Measurements from ENCODE around the gene MCHR1. TPM values are rescaled to one million over a fixed set of nuclear protein-coding genes. Genes with fewer than 3 reads are reported as not detected.

The MCHR1 gene
- total and polyA plus RNA-seq, 2 of the 13 experiments (the other 11 are each of a cell fraction or from before 2014, with no cell fraction given): 0.40 to 0.83 TPM

GRCh38 chr22:40651563-40652501, 27.5 kb upstream of the MCHR1 start (continued):
- TF ChIP-seq ZBTB4 (CRISPR knock-in tag; IDR thresholded peaks at IDR 0.05; ENCODE audit: borderline replicate concordance): no peak
- peak; percentile 8 for TF ChIP-seq ZEB1 (IDR thresholded peaks at IDR 0.05; ENCODE audit: insufficient replicate concordance, low read depth)
- peak; percentile 52; the same call in 1 of the 2 replicates for TF ChIP-seq SNAPC2 (CRISPR knock-in tag; IDR thresholded peaks at IDR 0.05)
- TF ChIP-seq ZNF674 (CRISPR knock-in tag; IDR thresholded peaks at IDR 0.05; ENCODE audit: low read depth): no peak
- TF ChIP-seq AHR (CRISPR knock-in tag; IDR thresholded peaks at IDR 0.05): peak; percentile 44; the same call in 1 of the 2 replicates
- TF ChIP-seq SRSF1 (optimal IDR thresholded peaks at IDR 0.05; ENCODE audit: low read depth, low read length): peak; percentile 41
- TF ChIP-seq CENPX (CRISPR knock-in tag; IDR thresholded peaks at IDR 0.05): no peak
- peak; percentile 47 for TF ChIP-seq ZNF724P (CRISPR knock-in tag; IDR thresholded peaks at IDR 0.05; ENCODE audit: borderline replicate concordance)
- no peak for TF ChIP-seq ZBTB49 (CRISPR knock-in tag; IDR thresholded peaks at IDR 0.05; ENCODE audit: borderline replicate concordance)
- TF ChIP-seq ADNP (CRISPR knock-in tag; IDR thresholded peaks at IDR 0.05): no peak
- TF ChIP-seq, protein P1, sequence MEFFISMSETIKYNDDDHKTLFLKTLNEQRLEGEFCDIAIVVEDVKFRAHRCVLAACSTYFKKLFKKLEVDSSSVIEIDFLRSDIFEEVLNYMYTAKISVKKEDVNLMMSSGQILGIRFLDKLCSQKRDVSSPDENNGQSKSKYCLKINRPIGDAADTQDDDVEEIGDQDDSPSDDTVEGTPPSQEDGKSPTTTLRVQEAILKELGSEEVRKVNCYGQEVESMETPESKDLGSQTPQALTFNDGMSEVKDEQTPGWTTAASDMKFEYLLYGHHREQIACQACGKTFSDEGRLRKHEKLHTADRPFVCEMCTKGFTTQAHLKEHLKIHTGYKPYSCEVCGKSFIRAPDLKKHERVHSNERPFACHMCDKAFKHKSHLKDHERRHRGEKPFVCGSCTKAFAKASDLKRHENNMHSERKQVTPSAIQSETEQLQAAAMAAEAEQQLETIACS (CRISPR knock-in tag; IDR thresholded peaks at IDR 0.05): no peak
- no peak for TF ChIP-seq TBP (CRISPR knock-in tag; IDR thresholded peaks at IDR 0.05)
- peak; percentile 73; the same call in 1 of the 2 replicates for TF ChIP-seq ZNF564 (CRISPR knock-in tag; IDR thresholded peaks at IDR 0.05)
- peak; percentile 66 for TF ChIP-seq ASH2L (IDR thresholded peaks at IDR 0.05; ENCODE audit: insufficient read length, low read depth, low read length)
- no peak for TF ChIP-seq ZNF251 (CRISPR knock-in tag; IDR thresholded peaks at IDR 0.05)
- TF ChIP-seq, protein P2, sequence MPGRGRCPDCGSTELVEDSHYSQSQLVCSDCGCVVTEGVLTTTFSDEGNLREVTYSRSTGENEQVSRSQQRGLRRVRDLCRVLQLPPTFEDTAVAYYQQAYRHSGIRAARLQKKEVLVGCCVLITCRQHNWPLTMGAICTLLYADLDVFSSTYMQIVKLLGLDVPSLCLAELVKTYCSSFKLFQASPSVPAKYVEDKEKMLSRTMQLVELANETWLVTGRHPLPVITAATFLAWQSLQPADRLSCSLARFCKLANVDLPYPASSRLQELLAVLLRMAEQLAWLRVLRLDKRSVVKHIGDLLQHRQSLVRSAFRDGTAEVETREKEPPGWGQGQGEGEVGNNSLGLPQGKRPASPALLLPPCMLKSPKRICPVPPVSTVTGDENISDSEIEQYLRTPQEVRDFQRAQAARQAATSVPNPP (CRISPR knock-in tag; IDR thresholded peaks at IDR 0.05): no peak
- peak; percentile 11; the same call in 1 of the 2 replicates for TF ChIP-seq ELF3 (CRISPR knock-in tag; IDR thresholded peaks at IDR 0.05)
- TF ChIP-seq CEBPG (CRISPR knock-in tag; IDR thresholded peaks at IDR 0.05): no peak
- peak; percentile 79; the same call in 1 of the 2 replicates for TF ChIP-seq KLF13 (CRISPR knock-in tag; IDR thresholded peaks at IDR 0.05)
- peak; percentile 4; the same call in 1 of the 2 replicates for TF ChIP-seq NCOA2 (CRISPR knock-in tag; IDR thresholded peaks at IDR 0.05)
- no peak for TF ChIP-seq STAT5B (CRISPR knock-in tag; IDR thresholded peaks at IDR 0.05)
- peak; percentile 61; the same call in 1 of the 2 replicates for TF ChIP-seq TMF1 (CRISPR knock-in tag; IDR thresholded peaks at IDR 0.05; ENCODE audit: low read depth)

Measured in HepG2 (cell line).